HEK293 (cell line): ENCODE data around the gene C5orf63.

Source experiments
- CTCF ChIA-PET: fragments of 350-600 bp; formaldehyde crosslinking; extraction: SDS; loops from one replicate; lab custom pipeline; 2021; ENCODE audit warnings: antibody characterized with exemption; lab: Yijun Ruan, JAX
- POLR2A ChIA-PET: fragments of 300-600 bp; formaldehyde crosslinking; extraction: SDS; loops from one replicate; lab custom pipeline; 2020; ENCODE audit warnings: antibody characterized with exemption, inconsistent platforms; lab: Yijun Ruan, JAX
- H3K27ac ChIP-seq: fragments of 200-500 bp; sonication (Bioruptor generic); 2 replicates; pipeline ENCODE4 v1.5.1; 2014; ENCODE audit warnings: low read depth, low read length, control low read depth, inconsistent platforms; ENCODE audit errors: extremely low read depth
- H3K36me3 ChIP-seq, 2 experiments: fragments of 200-500 bp in 1 of 2; sonication (Bioruptor generic) in 1 of 2; 1 replicate in 1 of 2; 2 replicates in 1 of 2; pipeline ENCODE4 v1.5.1; 2014 to 2017; ENCODE audit warnings: inconsistent platforms in 2 of 2, low read length in 2 of 2; ENCODE audit not compliant: control insufficient read depth in 2 of 2, insufficient read depth in 1 of 2
- H3K4me1 ChIP-seq: fragments of 200-500 bp; sonication (Bioruptor generic); 2 replicates; pipeline ENCODE4 v1.5.1; 2014; ENCODE audit warnings: mild to moderate bottlenecking, low read length, inconsistent platforms; ENCODE audit not compliant: control insufficient read depth, insufficient read depth
- H3K4me3 ChIP-seq: 2 replicates; pipeline ENCODE4 v1.5.1; 2011; ENCODE audit warnings: low read depth, mild to moderate bottlenecking, control low read depth, low read length, moderate library complexity
- H3K9me3 ChIP-seq: fragments of 200-500 bp; sonication (Bioruptor generic); 2 replicates; pipeline ENCODE4 v1.5.1; 2014; ENCODE audit warnings: low read depth, low read length, inconsistent platforms; ENCODE audit not compliant: control insufficient read depth, insufficient read depth
- CTCF ChIP-seq: fragments of 450-650 bp; formaldehyde crosslinking; IDR thresholded peaks from 2 replicates; pipeline ENCODE4 v1.5.1; 2016; ENCODE audit warnings: missing biosample characterization, missing genetic modification characterization
- ELK4 ChIP-seq: IDR thresholded peaks from 2 replicates; pipeline ENCODE4 v1.6.1; 2011; ENCODE audit warnings: mild to moderate bottlenecking, low read depth, low read length, borderline replicate concordance
- HOXC10 ChIP-seq: sonication (generic); formaldehyde crosslinking; IDR thresholded peaks from 2 replicates; pipeline ENCODE4 v1.8.1; 2023; ENCODE audit warnings: mild to moderate bottlenecking, missing genetic modification reagents
- KLF8 ChIP-seq: fragments of 450-650 bp; formaldehyde crosslinking; IDR thresholded peaks from 2 replicates; pipeline ENCODE4 v1.5.1; 2016; ENCODE audit warnings: missing biosample characterization, missing genetic modification characterization
- MZF1 ChIP-seq: fragments of 450-650 bp; formaldehyde crosslinking; IDR thresholded peaks from 2 replicates; pipeline ENCODE4 v1.5.1; 2017; ENCODE audit warnings: missing biosample characterization, missing genetic modification characterization, borderline replicate concordance
- PBX3 ChIP-seq: sonication (generic); formaldehyde crosslinking; IDR thresholded peaks from 2 replicates; pipeline ENCODE4 v1.8.1; 2022; ENCODE audit warnings: mild to moderate bottlenecking, moderate library complexity, missing genetic modification reagents
- REPIN1 ChIP-seq: fragments of 450-650 bp; formaldehyde crosslinking; IDR thresholded peaks from 2 replicates; pipeline ENCODE4 v1.5.1; 2017; ENCODE audit warnings: missing biosample characterization, missing genetic modification characterization, low read depth
- REST ChIP-seq: fragments of 450-650 bp; formaldehyde crosslinking; IDR thresholded peaks from 2 replicates; pipeline ENCODE4 v1.5.1; 2016; ENCODE audit warnings: missing biosample characterization, missing genetic modification characterization
- WT1 ChIP-seq: fragments of 450-650 bp; formaldehyde crosslinking; IDR thresholded peaks from 2 replicates; pipeline ENCODE4 v1.5.1; 2016; ENCODE audit warnings: missing biosample characterization, missing genetic modification characterization
- ZBTB17 ChIP-seq: fragments of 450-650 bp; formaldehyde crosslinking; IDR thresholded peaks from 2 replicates; pipeline ENCODE4 v1.5.1; 2016; ENCODE audit warnings: missing biosample characterization, missing genetic modification characterization
- ZBTB20 ChIP-seq: fragments of 450-650 bp; formaldehyde crosslinking; IDR thresholded peaks from 2 replicates; pipeline ENCODE4 v1.5.1; 2016; ENCODE audit warnings: missing biosample characterization, missing genetic modification characterization
- ZBTB26 ChIP-seq: fragments of 450-650 bp; formaldehyde crosslinking; optimal IDR thresholded peaks from 2 replicates; pipeline ENCODE3; 2016; ENCODE audit warnings: missing biosample characterization, mild to moderate bottlenecking, missing genetic modification characterization
- ZBTB8A ChIP-seq: fragments of 450-650 bp; formaldehyde crosslinking; IDR thresholded peaks from 2 replicates; pipeline ENCODE4 v1.5.1; 2016; ENCODE audit warnings: missing biosample characterization, missing genetic modification characterization
- ZFP69B ChIP-seq: fragments of 450-650 bp; formaldehyde crosslinking; IDR thresholded peaks from 2 replicates; pipeline ENCODE4 v1.5.1; 2016; ENCODE audit warnings: missing biosample characterization, missing genetic modification characterization
- ZNF214 ChIP-seq: fragments of 450-650 bp; formaldehyde crosslinking; IDR thresholded peaks from 2 replicates; pipeline ENCODE4 v1.5.1; 2017; ENCODE audit warnings: missing biosample characterization, mild to moderate bottlenecking, missing genetic modification characterization, borderline replicate concordance
- ZNF223 ChIP-seq: fragments of 450-650 bp; formaldehyde crosslinking; IDR thresholded peaks from 2 replicates; pipeline ENCODE4 v1.5.1; 2016; ENCODE audit warnings: missing biosample characterization, missing genetic modification characterization
- ZNF239 ChIP-seq: fragments of 450-650 bp; formaldehyde crosslinking; IDR thresholded peaks from 2 replicates; pipeline ENCODE4 v1.5.1; 2016; ENCODE audit warnings: missing biosample characterization, missing genetic modification characterization
- ZNF248 ChIP-seq: fragments of 450-650 bp; formaldehyde crosslinking; IDR thresholded peaks from 2 replicates; pipeline ENCODE4 v1.5.1; 2017; ENCODE audit warnings: missing biosample characterization, missing genetic modification characterization
- ZNF324 ChIP-seq: fragments of 450-650 bp; formaldehyde crosslinking; IDR thresholded peaks from 2 replicates; pipeline ENCODE4 v1.5.1; 2016; ENCODE audit warnings: missing biosample characterization, missing genetic modification characterization
- ZNF335 ChIP-seq: fragments of 450-650 bp; formaldehyde crosslinking; conservative IDR thresholded peaks from 2 replicates; pipeline ENCODE4 v1.5.1; 2016; ENCODE audit warnings: missing biosample characterization, missing genetic modification characterization
- ZNF433 ChIP-seq: fragments of 450-650 bp; formaldehyde crosslinking; IDR thresholded peaks from 2 replicates; pipeline ENCODE4 v1.5.1; 2016; ENCODE audit warnings: missing biosample characterization, missing genetic modification characterization, low read depth
- ZNF48 ChIP-seq: fragments of 450-650 bp; formaldehyde crosslinking; IDR thresholded peaks from 2 replicates; pipeline ENCODE4 v1.5.1; 2016; ENCODE audit warnings: missing biosample characterization, missing genetic modification characterization
- ZNF548 ChIP-seq: fragments of 450-650 bp; formaldehyde crosslinking; IDR thresholded peaks from 2 replicates; pipeline ENCODE4 v1.5.1; 2016; ENCODE audit warnings: missing biosample characterization, missing genetic modification characterization
- ZNF561 ChIP-seq: fragments of 450-650 bp; IDR thresholded peaks from 2 replicates; pipeline ENCODE4 v1.5.1; 2018; ENCODE audit warnings: missing biosample characterization, missing genetic modification characterization, borderline replicate concordance
- ZNF571 ChIP-seq: fragments of 450-650 bp; formaldehyde crosslinking; IDR thresholded peaks from 2 replicates; pipeline ENCODE4 v1.5.0; 2017; ENCODE audit warnings: missing biosample characterization, missing genetic modification characterization
- ZNF664 ChIP-seq: fragments of 450-650 bp; formaldehyde crosslinking; IDR thresholded peaks from 2 replicates; pipeline ENCODE4 v1.5.1; 2016; ENCODE audit warnings: missing biosample characterization, missing genetic modification characterization
- ZNF785 ChIP-seq: fragments of 450-650 bp; formaldehyde crosslinking; IDR thresholded peaks from 2 replicates; pipeline ENCODE4 v1.5.1; 2016; ENCODE audit warnings: missing biosample characterization, missing genetic modification characterization
- ZSCAN30 ChIP-seq: fragments of 450-650 bp; IDR thresholded peaks from 2 replicates; pipeline ENCODE4 v1.5.1; 2018; ENCODE audit warnings: missing biosample characterization, mild to moderate bottlenecking, missing genetic modification characterization, moderate library complexity
- ZXDB ChIP-seq: fragments of 450-650 bp; formaldehyde crosslinking; IDR thresholded peaks from 2 replicates; pipeline ENCODE4 v1.5.1; 2016; ENCODE audit warnings: missing biosample characterization, missing genetic modification characterization

The C5orf63 gene

GRCh38 chr5:127030259-127031146, 42.8 kb downstream of the C5orf63 start, which contains the start of gene MARCHF3:
Gene MARCHF3, minus strand, starts transcription at chr5:127030558. Its CDS starts 112,387 bp downstream, at chr5:126918171.
- ChIA-PET POLR2A (interaction anchor here (1.0 to 1.8 kb wide), 3 partner anchors 39 to 252 kb away, joined by 3 to 9 read pairs (median 3); no protein-coding TSS in a partner anchor), CTCF (interaction anchor here (0.6 to 1.4 kb wide), 2 partner anchors 57 to 60 kb away, joined by 3 read pairs; no protein-coding TSS in a partner anchor)
- peaks cover 19% of the 10 kb centered on the region for H3K4me1 ChIP-seq
- H3K4me3 ChIP-seq = peak within 1 kb of the TSS; percentile 70
- no peaks in the 10 kb centered on the region for H3K9me3 ChIP-seq
- no peaks in the 10 kb centered on the region for H3K36me3 ChIP-seq
- peak within 1 kb of the TSS; percentile 83 for H3K27ac ChIP-seq
- TF ChIP-seq WT1 (tag by site-specific recombination) = no peak
- peak; percentile 54; the same call in 1 of the 2 replicates for TF ChIP-seq ZNF785 (tag by site-specific recombination)
- TF ChIP-seq ZNF561 (tag by site-specific recombination) = peak; percentile 45; the same call in 1 of the 2 replicates
- peak; percentile 97 for TF ChIP-seq PBX3
- TF ChIP-seq ZXDB (tag by site-specific recombination) = peak; percentile 67
- TF ChIP-seq ZNF223 (tag by site-specific recombination) = no peak
- TF ChIP-seq ZNF214 (tag by site-specific recombination) = no peak
- TF ChIP-seq ZBTB20 (tag by site-specific recombination) = peak; percentile 49; the same call in 1 of the 2 replicates
- peak; percentile 17; the same call in 1 of the 2 replicates for TF ChIP-seq REPIN1
- TF ChIP-seq ZNF248 (tag by site-specific recombination) = no peak
- no peak for TF ChIP-seq ZNF433 (tag by site-specific recombination)
- TF ChIP-seq ZFP69B = no peak; the same call in 1 of the 2 replicates
- TF ChIP-seq ZNF239 (tag by site-specific recombination) = no peak
- TF ChIP-seq ZBTB8A = peak; percentile 22; the same call in 1 of the 2 replicates
- TF ChIP-seq ZNF324 (tag by site-specific recombination) = peak; percentile 40
- peak; percentile 94 for TF ChIP-seq ZSCAN30
- TF ChIP-seq ZNF548 (tag by site-specific recombination) = no peak
- no peak for TF ChIP-seq ZNF571
- no peak for TF ChIP-seq ZNF664 (tag by site-specific recombination)
- peak; percentile 87 for TF ChIP-seq ZBTB17 (tag by site-specific recombination)
- TF ChIP-seq ELK4 = no peak
- TF ChIP-seq MZF1 = 0 out of 2 replicates have a peak, but pooled peaks have one; percentile 30
- TF ChIP-seq CTCF (tag by site-specific recombination) = peak; percentile 96
- 0 out of 2 replicates have a peak, but pooled peaks have one; percentile 14 for TF ChIP-seq REST (tag by site-specific recombination)
- no peak for TF ChIP-seq ZNF48
- peak; percentile 85 for TF ChIP-seq ZNF335
- peak; percentile 42; the same call in 1 of the 2 replicates for TF ChIP-seq KLF8 (tag by site-specific recombination)
- TF ChIP-seq ZBTB26 (tag by site-specific recombination) = peak; percentile 97
- TF ChIP-seq HOXC10 (CRISPR knock-in tag) = no peak
